H1 (cell line): ENCODE measurements around the gene KLHDC4.

ENCODE experiments used
- ATF2 ChIP-seq: IDR thresholded peaks from 2 replicates; pipeline ENCODE4 v1.6.1; 2012; ENCODE audit warnings: low read length, inconsistent platforms
- BCL11A ChIP-seq, 2 experiments: IDR thresholded peaks; one replicate each; pipeline ENCODE4 v1.6.1; 2011; ENCODE audit warnings: low read depth in 2 of 2, low read length in 2 of 2, mild to moderate bottlenecking in 2 of 2
- CBX8 ChIP-seq: fragments of 300-800, 300-1000 bp; sonication (generic); IDR thresholded peaks from 2 replicates; pipeline ENCODE4 v1.7.1; 2016; ENCODE audit warnings: low read depth, low read length, borderline replicate concordance
- CHD2 ChIP-seq: IDR thresholded peaks from 2 replicates; pipeline ENCODE4 v1.6.1; 2012; ENCODE audit warnings: low read length, improper control_type of control experiment
- CTCF ChIP-seq, 3 experiments: IDR thresholded peaks; 1 replicate in 2 of 3; 2 replicates in 1 of 3; pipeline versions ENCODE4 v1.5.1 to v1.6.1; 2011; ENCODE audit warnings: low read length in 3 of 3, mild to moderate bottlenecking in 3 of 3, inconsistent platforms in 2 of 3, low read depth in 1 of 3, moderate library complexity in 1 of 3; ENCODE audit not compliant: insufficient read depth in 1 of 3; ENCODE audit errors: control extremely low read depth in 1 of 3
- EZH2 ChIP-seq: fragments of 200-600 bp; sonication (generic); IDR thresholded peaks from 2 replicates; pipeline ENCODE4 v1.7.1; 2012; ENCODE audit warnings: low read depth, mild to moderate bottlenecking, moderate library complexity, low read length, inconsistent platforms; ENCODE audit not compliant: severe bottlenecking
- GTF2F1 ChIP-seq: IDR thresholded peaks from 2 replicates; pipeline ENCODE4 v1.6.1; 2012; ENCODE audit warnings: low read depth, low read length, improper control_type of control experiment, borderline replicate concordance
- MAFK ChIP-seq: IDR thresholded peaks from 2 replicates; pipeline ENCODE4 v1.6.1; 2012; ENCODE audit warnings: low read depth, mild to moderate bottlenecking, improper control_type of control experiment, low read length
- POLR2A ChIP-seq, 2 experiments: IDR thresholded peaks; 1 replicate in 1 of 2; 2 replicates in 1 of 2; pipeline ENCODE4 v1.6.1; 2011; ENCODE audit warnings: low read depth in 2 of 2, low read length in 2 of 2, mild to moderate bottlenecking in 2 of 2; ENCODE audit errors: control extremely low read depth in 1 of 2
- RBBP5 ChIP-seq: IDR thresholded peaks from 2 replicates; pipeline ENCODE4 v1.7.1; 2012; ENCODE audit warnings: low read depth, mild to moderate bottlenecking, inconsistent platforms, low read length, moderate library complexity, borderline replicate concordance
- TAF1 ChIP-seq: IDR thresholded peaks from 2 replicates; pipeline ENCODE4 v1.6.1; 2011; ENCODE audit warnings: mild to moderate bottlenecking, low read depth, low read length
- TCF12 ChIP-seq: IDR thresholded peaks from 2 replicates; pipeline ENCODE4 v1.6.1; 2011; ENCODE audit warnings: low read depth, mild to moderate bottlenecking, low read length
- USF2 ChIP-seq: IDR thresholded peaks from 2 replicates; pipeline ENCODE4 v1.6.1; 2011; ENCODE audit warnings: low read length, improper control_type of control experiment

- TF ChIP-seq BCL11A (IDR thresholded peaks at IDR 0.05; ENCODE audit: low read depth in 2 of 2, low read length in 2 of 2) (no peak), MAFK (no peak), CTCF (IDR thresholded peaks at IDR 0.05; ENCODE audit: control extremely low read depth in 1 of 3, insufficient read depth in 1 of 3, low read depth in 1 of 3, low read length in 3 of 3) (no peak), EZH2 (no peak), USF2 (no peak), POLR2A (IDR thresholded peaks at IDR 0.05; ENCODE audit: control extremely low read depth in 1 of 2, low read depth in 2 of 2, low read length in 2 of 2) (no peak), TCF12 (no peak), CHD2 (no peak), CBX8 (no peak), TAF1 (no peak), RBBP5 (no peak), GTF2F1 (no peak), ATF2 (no peak)
Observed at GRCh38 chr16:87697792-87698191, 68.0 kb downstream of the KLHDC4 start.
